Memory B cell (primary cell): ENCODE data around the gene RGR.

Source experiments
- ATAC-seq: fragments of 150-1000 bp; cut with Tn5 transposase; 2 replicates; pipeline ENCODE4 v1.10.0; 2021; ENCODE audit warnings: low read depth, mild to moderate bottlenecking, moderate library complexity
- DNase-seq, 2 donors: peaks; one replicate each; pipeline ENCODE4 v3.0.0; 2022; ENCODE audit warnings: low spot score in 2 of 2
- H3K27ac Mint-ChIP-seq: one replicate; pipeline ENCODE4 v1.8.0; 2022; ENCODE audit warnings: mild to moderate bottlenecking, moderate library complexity, mixed read lengths
- H3K27me3 Mint-ChIP-seq: one replicate; pipeline ENCODE4 v1.8.0; 2022; ENCODE audit warnings: mixed read lengths
- H3K36me3 Mint-ChIP-seq: one replicate; pipeline ENCODE4 v1.8.0; 2022; ENCODE audit warnings: mild to moderate bottlenecking, mixed read lengths
- H3K4me1 Mint-ChIP-seq: one replicate; pipeline ENCODE4 v1.8.0; 2022; ENCODE audit warnings: mixed read lengths
- H3K4me3 Mint-ChIP-seq: one replicate; pipeline ENCODE4 v1.8.0; 2022; ENCODE audit warnings: mild to moderate bottlenecking, moderate library complexity, mixed read lengths
- H3K9me3 Mint-ChIP-seq: one replicate; pipeline ENCODE4 v1.8.0; 2022; ENCODE audit warnings: mixed read lengths

RGR gene

DNA sequence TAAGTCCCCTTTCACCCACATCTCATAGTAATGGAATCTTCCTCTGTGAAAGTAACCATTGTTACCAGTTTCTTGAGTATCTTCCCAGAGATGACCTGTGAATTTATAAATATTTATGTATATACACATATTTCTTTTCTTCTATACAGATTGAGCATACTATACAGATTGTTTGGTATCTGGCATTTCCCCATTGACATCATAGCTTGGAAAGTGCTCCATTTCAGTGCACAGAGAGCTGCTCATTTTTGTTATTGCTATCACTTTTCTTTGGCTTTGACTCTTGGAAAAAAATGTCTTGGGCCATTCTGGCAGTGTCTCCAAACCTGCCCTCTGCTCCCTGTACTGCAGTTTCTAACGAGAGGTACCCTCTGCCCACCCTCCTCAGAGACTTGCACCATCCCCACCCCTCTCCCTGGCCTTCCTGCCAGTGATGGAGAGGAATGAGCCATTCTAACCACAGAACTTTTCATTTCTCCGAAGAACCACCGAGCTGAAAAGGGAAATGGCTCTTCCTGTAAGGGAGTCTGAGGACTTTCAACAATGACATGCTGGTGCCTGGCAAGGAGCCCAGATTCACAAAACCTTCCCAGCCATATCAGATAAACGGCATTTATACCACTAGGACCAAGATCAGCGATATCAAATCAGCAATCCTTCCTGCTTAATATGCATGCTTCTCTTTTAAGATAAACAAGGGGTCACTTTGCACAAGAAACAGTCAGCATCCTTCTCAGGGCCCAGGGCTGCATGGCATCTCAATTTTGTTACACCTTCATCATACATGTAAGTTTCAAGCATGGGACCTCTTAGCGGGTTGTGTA is 63.8 kb downstream of the RGR start:
- ATAC-seq (no peak), DNase-seq (no peak)
- Mint-ChIP-seq H3K9me3 (no peaks in the 10 kb centered on the region), H3K36me3 (no peaks in the 10 kb centered on the region), H3K4me3 (no peak overlapping the region), H3K4me1 (no peaks in the 10 kb centered on the region), H3K27ac (no peak overlapping the region), H3K27me3 (peaks cover 8% of the 10 kb centered on the region)
